GM21515 (cell line): ENCODE data around the gene ANKRD13D.
"Not testable (repeated sequence)": the region's sequence is repeated elsewhere in the genome, so short reads cannot be mapped to it uniquely, and the experiment has no call there.

Source experiments
- ATAC-seq: cut with Tn5 transposase; IDR thresholded peaks from one replicate; pipeline ENCODE4 v1.9.1; 2021; ENCODE audit not compliant: unreplicated experiment

Gene ANKRD13D

DNA sequence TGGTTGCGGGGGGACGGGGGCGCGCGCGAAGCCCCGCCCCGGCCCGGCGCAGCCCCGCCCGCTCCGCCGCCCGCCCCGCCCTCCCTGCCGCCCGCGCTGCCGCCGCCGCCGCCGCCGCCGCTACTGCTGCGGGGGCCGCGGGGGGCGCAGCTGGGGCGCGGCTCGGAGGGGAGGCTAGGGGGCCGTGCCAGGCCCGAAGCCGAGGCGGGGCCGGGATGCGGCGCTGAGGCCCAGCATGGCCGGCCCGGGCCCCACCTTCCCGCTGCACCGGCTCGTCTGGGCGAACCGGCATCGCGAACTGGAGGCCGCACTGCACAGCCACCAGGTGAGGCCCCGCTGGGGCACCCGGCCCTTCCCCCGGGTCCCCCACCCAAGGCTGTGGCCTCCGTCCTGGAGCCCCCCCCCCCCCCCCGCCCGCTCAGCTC is at the start of gene ANKRD13D:
Gene ANKRD13D, plus strand, starts transcription at position 78 of the 425 bp plus-strand sequence. Its CDS starts 158 bp downstream, at position 236.
- ATAC-seq, result no peak

DNA sequence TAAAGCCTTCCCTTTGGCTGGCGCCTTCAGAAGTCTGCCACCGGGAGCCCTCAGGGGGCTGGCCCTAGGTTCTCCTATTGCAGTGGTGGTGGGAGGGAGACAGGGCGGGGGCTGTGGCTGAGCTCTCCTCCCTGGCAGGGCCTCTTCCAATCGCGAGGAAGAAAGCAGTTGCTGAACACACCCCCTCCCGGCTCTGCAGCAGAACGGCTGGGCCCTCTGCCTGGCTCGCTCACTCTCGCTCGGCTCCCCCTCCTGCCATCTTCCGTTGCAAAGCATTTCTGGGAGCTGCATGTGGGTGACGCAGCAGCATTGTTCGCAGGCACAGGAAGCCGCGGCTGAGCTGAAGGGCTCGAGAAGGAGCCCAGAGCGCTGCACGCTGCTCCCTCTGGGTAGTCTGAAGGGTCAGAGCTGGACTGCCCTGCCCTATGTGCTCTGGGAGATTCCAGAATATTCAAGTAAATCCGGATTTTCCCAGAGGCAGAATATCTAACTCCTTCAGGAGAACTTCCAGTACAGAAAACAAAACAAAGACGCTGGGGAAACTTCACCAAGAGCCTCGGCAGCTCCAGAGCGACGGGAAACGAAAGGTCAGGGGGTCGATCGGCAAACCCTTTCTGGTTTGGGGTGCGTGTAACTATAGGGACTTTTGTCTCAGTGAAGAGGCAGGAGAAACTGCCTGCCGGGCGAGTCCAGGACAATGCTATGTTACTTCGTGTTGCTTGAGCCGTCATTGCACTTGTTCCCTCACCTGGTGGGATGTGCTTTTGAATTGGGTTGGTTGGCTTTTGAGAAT is 49.1 kb upstream of the ANKRD13D start:
- ATAC-seq, result peak; percentile 82

GRCh38 chr11:67240576-67241389 is 48.3 kb upstream of the ANKRD13D start:
- ATAC-seq, result no peak

DNA sequence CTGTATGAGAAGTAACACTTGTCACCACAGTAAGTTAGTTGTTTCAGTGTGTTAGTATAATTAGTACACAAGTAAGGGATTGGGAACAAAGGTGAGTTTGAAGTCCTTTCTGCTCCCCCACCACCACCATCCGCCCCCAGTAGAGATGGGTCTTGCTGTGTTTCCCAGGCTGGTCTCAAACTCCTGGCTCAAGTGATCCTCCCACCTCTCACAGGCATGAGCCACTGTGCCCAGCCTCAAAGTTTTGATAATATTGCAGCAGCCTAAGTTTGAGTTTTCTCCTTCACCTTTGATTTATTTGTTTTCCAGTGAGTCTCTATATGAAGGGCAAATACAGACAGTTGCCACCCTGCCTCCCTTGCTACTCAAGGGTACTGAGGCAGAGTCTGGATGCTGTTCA is 46.6 kb upstream of the ANKRD13D start:
- ATAC-seq, result no peak

DNA sequence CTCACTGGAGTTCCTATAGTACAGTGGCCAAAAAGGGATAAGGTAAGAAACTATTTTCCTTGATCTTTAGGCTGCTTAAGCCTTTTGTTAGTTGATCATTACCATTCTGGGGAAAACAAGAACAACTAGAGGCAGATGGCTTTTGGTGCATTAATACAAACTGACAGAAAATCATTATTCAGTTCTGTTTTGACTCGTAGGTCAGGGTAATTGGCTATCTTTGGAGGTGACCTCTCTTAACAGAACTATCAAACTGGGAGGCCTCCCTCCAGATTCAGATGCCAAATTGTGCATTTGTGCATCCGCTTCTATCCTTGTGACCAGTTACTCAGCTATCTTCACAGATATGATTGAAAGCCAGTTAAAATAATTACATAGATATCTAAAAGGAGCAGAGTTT is 46.1 kb upstream of the ANKRD13D start:
- no peak for ATAC-seq

DNA sequence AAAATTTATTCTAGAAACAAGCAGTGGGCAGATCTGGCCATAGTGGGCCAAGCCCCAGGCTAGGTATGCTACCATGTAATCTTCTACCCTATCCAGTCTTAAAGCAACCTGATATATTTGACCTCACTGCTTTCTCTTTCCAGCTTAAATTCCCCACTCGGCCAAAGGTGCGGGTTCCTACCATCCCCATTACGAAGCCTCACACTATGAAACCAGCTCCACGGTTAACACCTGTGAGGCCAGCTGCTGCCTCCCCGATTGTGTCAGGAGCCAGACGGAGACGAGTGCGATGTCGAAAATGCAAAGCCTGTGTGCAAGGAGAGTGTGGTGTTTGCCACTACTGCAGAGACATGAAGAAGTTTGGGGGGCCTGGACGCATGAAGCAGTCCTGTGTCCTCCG is 44.1 kb upstream of the ANKRD13D start:
- ATAC-seq, result no peak

DNA sequence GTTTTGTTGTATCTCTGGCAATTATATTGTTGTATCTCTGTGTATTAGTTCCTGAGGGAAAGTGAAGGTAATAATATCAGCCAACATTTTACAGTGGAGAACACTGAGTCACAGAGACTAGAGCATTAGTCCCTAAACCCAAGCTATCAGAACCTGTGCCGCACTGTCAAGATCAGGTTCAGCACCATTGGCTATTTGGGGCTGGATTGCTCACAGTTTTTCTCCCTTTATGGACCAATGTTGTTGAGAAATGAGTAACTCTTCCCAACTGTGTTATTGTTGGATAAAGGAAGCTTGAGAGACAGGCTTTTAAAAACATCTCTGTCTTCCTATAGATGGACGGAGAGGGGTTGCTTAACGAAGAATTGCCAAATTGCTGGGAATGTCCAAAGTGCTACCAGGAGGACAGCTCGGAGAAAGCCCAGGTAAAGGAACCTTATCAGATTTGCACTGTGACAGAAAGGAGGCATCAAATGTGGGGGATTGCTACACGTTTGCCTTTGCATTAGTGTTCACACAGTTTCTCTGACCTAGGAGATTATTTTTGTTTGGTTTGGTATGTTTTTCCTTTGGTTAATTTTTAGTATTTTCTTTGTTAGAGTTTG is 41.1 kb upstream of the ANKRD13D start:
- ATAC-seq, result no peak

GRCh38 chr11:67248653-67249052 is 40.5 kb upstream of the ANKRD13D start:
- ATAC-seq, result no peak

GRCh38 chr11:67250059-67251043 is 38.8 kb upstream of the ANKRD13D start:
- ATAC-seq, result no peak

- no peak for ATAC-seq
Measured at GRCh38 chr11:67251841-67252240, 37.3 kb upstream of the ANKRD13D start.

- no peak for ATAC-seq
Measured at GRCh38 chr11:67252831-67253239, 36.3 kb upstream of the ANKRD13D start.

DNA sequence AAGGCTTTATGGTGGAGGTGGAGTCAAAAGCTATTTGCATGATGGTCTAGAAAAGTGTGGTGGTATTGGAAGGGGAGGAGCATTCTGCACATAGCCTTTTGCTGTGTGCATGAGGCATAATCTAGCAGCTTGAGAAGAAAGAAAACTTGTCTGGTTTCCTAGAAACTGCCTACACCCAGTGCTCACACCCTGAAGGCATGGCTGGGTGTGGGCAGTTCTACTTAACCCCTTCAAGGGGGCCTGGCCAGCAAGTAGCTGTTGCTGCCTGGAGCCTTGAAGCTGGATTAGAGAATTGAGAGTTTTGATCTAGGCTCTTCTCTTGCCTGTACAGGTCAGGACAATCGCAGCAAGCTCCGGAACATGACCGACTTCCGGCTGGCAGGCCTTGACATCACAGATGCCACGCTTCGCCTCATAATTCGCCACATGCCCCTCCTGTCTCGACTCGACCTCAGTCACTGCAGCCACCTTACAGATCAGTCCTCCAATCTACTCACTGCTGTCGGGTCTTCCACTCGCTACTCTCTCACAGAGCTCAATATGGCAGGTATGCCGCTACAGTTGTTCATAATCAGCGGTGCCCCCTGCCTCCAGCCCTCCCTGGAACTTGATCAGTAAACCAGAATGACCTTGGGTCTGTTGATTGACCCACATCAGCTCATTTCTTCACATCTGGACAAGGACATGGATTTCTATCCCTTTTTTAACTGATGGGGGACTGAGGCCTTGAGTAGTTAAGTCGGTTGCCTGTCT is 35.1 kb upstream of the ANKRD13D start:
- no peak for ATAC-seq

- no peak for ATAC-seq
Measured at GRCh38 chr11:67254798-67255197, 34.3 kb upstream of the ANKRD13D start.

GRCh38 chr11:67255353-67255752 is 33.8 kb upstream of the ANKRD13D start:
- no peak for ATAC-seq

- ATAC-seq, result no peak
Measured at GRCh38 chr11:67255864-67256263, 33.2 kb upstream of the ANKRD13D start.

GRCh38 chr11:67256477-67257135 is 32.5 kb upstream of the ANKRD13D start:
- no peak for ATAC-seq

GRCh38 chr11:67260406-67260805 is 28.7 kb upstream of the ANKRD13D start:
- ATAC-seq, result no peak

GRCh38 chr11:67260885-67261639 is 28.0 kb upstream of the ANKRD13D start:
- not testable (repeated sequence) for ATAC-seq

GRCh38 chr11:67261640-67261945 is 27.5 kb upstream of the ANKRD13D start:
- no peak for ATAC-seq
